ENCODE measurements around the gene DUSP6. TPM values are rescaled to one million over a fixed set of nuclear protein-coding genes. Genes with fewer than 3 reads are reported as not detected.
A peak's percentile ranks its signal among the peaks of the same experiment; 100 is the strongest.

Gene DUSP6
- total and polyA plus RNA-seq, 3 experiments from 2014 or later, result 3.8 to 24.8 (median 23.4) TPM

GRCh38 chr12:89390802-89391673, 38.7 kb upstream of the DUSP6 start:
- POLR2A ChIA-PET, result no interaction called here
- DNase-seq, result no peak
- H3K4me3 Mint-ChIP-seq, result no peak overlapping the region
- no peaks in the 10 kb centered on the region for H3K27me3 Mint-ChIP-seq
- Histone ChIP-seq H3K4me3 (ENCODE audit: low read length) (no peak overlapping the region), H3K36me3 (ENCODE audit: insufficient read depth, low read length) (no peaks in the 10 kb centered on the region), H3K27ac (ENCODE audit: low read depth, low read length) (peak overlapping the region; percentile 20), H3K27me3 (ENCODE audit: insufficient read depth, low read length, poor library complexity, severe bottlenecking) (no peaks in the 10 kb centered on the region), H3K9me3 (ENCODE audit: low read length) (no peaks in the 10 kb centered on the region), H3K4me1 (ENCODE audit: insufficient read depth, low read length) (peaks cover 11% of the 10 kb centered on the region)
- CTCF ChIA-PET, result no interaction called here
- H3K4me1 Mint-ChIP-seq, result peaks cover 2 to 13% (median 11%) of the 10 kb centered on the region in 3 donors
- no peaks in the 10 kb centered on the region for H3K9me3 Mint-ChIP-seq
- H3K27ac Mint-ChIP-seq, result no peak overlapping the region
- H3K36me3 Mint-ChIP-seq, result peaks cover 0 to 6% (median 0%) of the 10 kb centered on the region in 3 donors

GRCh38 chr12:89389755-89390661, 37.7 kb upstream of the DUSP6 start:
- ChIA-PET POLR2A (no interaction called here), CTCF (no interaction called here)
- H3K4me1 Mint-ChIP-seq, result peaks cover 2 to 13% (median 11%) of the 10 kb centered on the region in 3 donors

GRCh38 chr12:89386138-89386537, 33.8 kb upstream of the DUSP6 start:
- H3K36me3 ChIP-seq (ENCODE audit: insufficient read depth, low read length), result no peaks in the 10 kb centered on the region
- no peak overlapping the region for H3K27ac Mint-ChIP-seq
- peaks cover 2 to 23% (median 11%) of the 10 kb centered on the region in 3 donors for H3K4me1 Mint-ChIP-seq
- ChIA-PET POLR2A (no interaction called here), CTCF (interaction anchor here (1.3 kb wide), 1 partner anchor 138 kb away, joined by 3 read pairs; the partner anchor contains the start of gene GALNT4)
- H3K9me3 ChIP-seq (ENCODE audit: low read length), result no peaks in the 10 kb centered on the region
- peaks cover 0 to 2% (median 0%) of the 10 kb centered on the region in 3 donors for H3K36me3 Mint-ChIP-seq
- H3K9me3 Mint-ChIP-seq, result no peaks in the 10 kb centered on the region
- no peaks in the 10 kb centered on the region for H3K27me3 ChIP-seq (ENCODE audit: insufficient read depth, low read length, poor library complexity, severe bottlenecking)
- H3K27me3 Mint-ChIP-seq, result peaks cover 0 to 2% of the 10 kb centered on the region in 2 donors
- DNase-seq, result no peak
- no peak overlapping the region for H3K27ac ChIP-seq (ENCODE audit: low read depth, low read length)
- peaks cover 11% of the 10 kb centered on the region for H3K4me1 ChIP-seq (ENCODE audit: insufficient read depth, low read length)
- H3K4me3 Mint-ChIP-seq, result no peak overlapping the region
- no peak overlapping the region for H3K4me3 ChIP-seq (ENCODE audit: low read length)

More at GRCh38 chr12:89389755-89390661, 37.7 kb upstream of the DUSP6 start:
- H3K9me3 Mint-ChIP-seq, result no peaks in the 10 kb centered on the region
- Histone ChIP-seq H3K9me3 (ENCODE audit: low read length) (no peaks in the 10 kb centered on the region), H3K27me3 (ENCODE audit: insufficient read depth, low read length, poor library complexity, severe bottlenecking) (no peaks in the 10 kb centered on the region), H3K4me3 (ENCODE audit: low read length) (no peak overlapping the region), H3K36me3 (ENCODE audit: insufficient read depth, low read length) (no peaks in the 10 kb centered on the region), H3K27ac (ENCODE audit: low read depth, low read length) (no peak overlapping the region), H3K4me1 (ENCODE audit: insufficient read depth, low read length) (peaks cover 11% of the 10 kb centered on the region)
- H3K36me3 Mint-ChIP-seq, result peaks cover 0 to 3% (median 0%) of the 10 kb centered on the region in 3 donors
- no peak for DNase-seq
- H3K27ac Mint-ChIP-seq, result no peak overlapping the region
- no peak overlapping the region for H3K4me3 Mint-ChIP-seq
- no peaks in the 10 kb centered on the region for H3K27me3 Mint-ChIP-seq

- Mint-ChIP-seq H3K4me3 (no peak overlapping the region), H3K9me3 (no peaks in the 10 kb centered on the region), H3K27ac (no peak overlapping the region), H3K36me3 (peaks cover 0 to 2% (median 0%) of the 10 kb centered on the region in 3 donors), H3K4me1 (peaks cover 0 to 12% (median 1%) of the 10 kb centered on the region in 3 donors), H3K27me3 (peaks cover 0 to 2% of the 10 kb centered on the region in 2 donors)
- no peaks in the 10 kb centered on the region for H3K27me3 ChIP-seq (ENCODE audit: insufficient read depth, low read length, poor library complexity, severe bottlenecking)
- no peak for DNase-seq
- CTCF ChIA-PET, result no interaction called here
- H3K4me3 ChIP-seq (ENCODE audit: low read length), result no peak overlapping the region
- POLR2A ChIA-PET, result no interaction called here
- no peaks in the 10 kb centered on the region for H3K9me3 ChIP-seq (ENCODE audit: low read length)
- H3K4me1 ChIP-seq (ENCODE audit: insufficient read depth, low read length), result peaks cover 2% of the 10 kb centered on the region
- H3K27ac ChIP-seq (ENCODE audit: low read depth, low read length), result no peak overlapping the region
- H3K36me3 ChIP-seq (ENCODE audit: insufficient read depth, low read length), result no peaks in the 10 kb centered on the region
Measured at GRCh38 chr12:89384807-89385206, 32.5 kb upstream of the DUSP6 start.

GRCh38 chr12:89384050-89384758, 31.9 kb upstream of the DUSP6 start:
- Mint-ChIP-seq H3K4me1 (peaks cover 0 to 10% (median 0%) of the 10 kb centered on the region in 3 donors), H3K4me3 (no peak overlapping the region), H3K9me3 (no peaks in the 10 kb centered on the region), H3K36me3 (peaks cover 0 to 2% (median 0%) of the 10 kb centered on the region in 3 donors), H3K27me3 (peaks cover 0 to 2% of the 10 kb centered on the region in 2 donors), H3K27ac (no peak overlapping the region)
- H3K36me3 ChIP-seq (ENCODE audit: insufficient read depth, low read length), result no peaks in the 10 kb centered on the region
- H3K4me3 ChIP-seq (ENCODE audit: low read length), result no peak overlapping the region
- no peak overlapping the region for H3K27ac ChIP-seq (ENCODE audit: low read depth, low read length)
- no peaks in the 10 kb centered on the region for H3K27me3 ChIP-seq (ENCODE audit: insufficient read depth, low read length, poor library complexity, severe bottlenecking)
- no peaks in the 10 kb centered on the region for H3K9me3 ChIP-seq (ENCODE audit: low read length)
- no peak for DNase-seq
- no peaks in the 10 kb centered on the region for H3K4me1 ChIP-seq (ENCODE audit: insufficient read depth, low read length)
- CTCF ChIA-PET, result no interaction called here
- POLR2A ChIA-PET, result no interaction called here

GRCh38 chr12:89383235-89384049, 31.1 kb upstream of the DUSP6 start:
- POLR2A ChIA-PET, result no interaction called here
- CTCF ChIA-PET, result no interaction called here
- no peak overlapping the region for H3K4me3 Mint-ChIP-seq

GRCh38 chr12:89382328-89382727, 30.0 kb upstream of the DUSP6 start:
- no peaks in the 10 kb centered on the region for H3K27me3 ChIP-seq (ENCODE audit: insufficient read depth, low read length, poor library complexity, severe bottlenecking)
- ChIA-PET CTCF (no interaction called here), POLR2A (no interaction called here)
- H3K27ac ChIP-seq (ENCODE audit: low read depth, low read length), result no peak overlapping the region
- H3K27me3 Mint-ChIP-seq, result peaks cover 0 to 2% of the 10 kb centered on the region in 2 donors
- H3K4me1 ChIP-seq (ENCODE audit: insufficient read depth, low read length), result no peaks in the 10 kb centered on the region
- H3K27ac Mint-ChIP-seq, result no peak overlapping the region
- no peaks in the 10 kb centered on the region for H3K9me3 Mint-ChIP-seq
- H3K4me1 Mint-ChIP-seq, result peaks cover 0 to 10% (median 0%) of the 10 kb centered on the region in 3 donors
- H3K36me3 ChIP-seq (ENCODE audit: insufficient read depth, low read length), result no peaks in the 10 kb centered on the region
- H3K4me3 ChIP-seq (ENCODE audit: low read length), result no peak overlapping the region
- DNase-seq, result no peak
- no peak overlapping the region for H3K4me3 Mint-ChIP-seq
- peaks cover 0 to 2% (median 0%) of the 10 kb centered on the region in 3 donors for H3K36me3 Mint-ChIP-seq
- no peaks in the 10 kb centered on the region for H3K9me3 ChIP-seq (ENCODE audit: low read length)

More at GRCh38 chr12:89383235-89384049, 31.1 kb upstream of the DUSP6 start:
- Histone ChIP-seq H3K4me3 (ENCODE audit: low read length) (no peak overlapping the region), H3K9me3 (ENCODE audit: low read length) (no peaks in the 10 kb centered on the region), H3K27me3 (ENCODE audit: insufficient read depth, low read length, poor library complexity, severe bottlenecking) (no peaks in the 10 kb centered on the region), H3K4me1 (ENCODE audit: insufficient read depth, low read length) (no peaks in the 10 kb centered on the region), H3K27ac (ENCODE audit: low read depth, low read length) (no peak overlapping the region), H3K36me3 (ENCODE audit: insufficient read depth, low read length) (no peaks in the 10 kb centered on the region)
- Mint-ChIP-seq H3K36me3 (peaks cover 0 to 2% (median 0%) of the 10 kb centered on the region in 3 donors), H3K4me1 (peaks cover 0 to 10% (median 0%) of the 10 kb centered on the region in 3 donors), H3K27ac (no peak overlapping the region), H3K27me3 (peaks cover 0 to 2% of the 10 kb centered on the region in 2 donors), H3K9me3 (no peaks in the 10 kb centered on the region)
- no peak for DNase-seq

Data from CD8-positive, alpha-beta memory T cell (primary cell).